ENCODE data around the gene CDON. TPM values are rescaled to one million over a fixed set of nuclear protein-coding genes. Genes with fewer than 3 reads are reported as not detected.

Gene CDON
- total RNA-seq, 1 experiment from 2014 or later: 17.1 TPM

DNA sequence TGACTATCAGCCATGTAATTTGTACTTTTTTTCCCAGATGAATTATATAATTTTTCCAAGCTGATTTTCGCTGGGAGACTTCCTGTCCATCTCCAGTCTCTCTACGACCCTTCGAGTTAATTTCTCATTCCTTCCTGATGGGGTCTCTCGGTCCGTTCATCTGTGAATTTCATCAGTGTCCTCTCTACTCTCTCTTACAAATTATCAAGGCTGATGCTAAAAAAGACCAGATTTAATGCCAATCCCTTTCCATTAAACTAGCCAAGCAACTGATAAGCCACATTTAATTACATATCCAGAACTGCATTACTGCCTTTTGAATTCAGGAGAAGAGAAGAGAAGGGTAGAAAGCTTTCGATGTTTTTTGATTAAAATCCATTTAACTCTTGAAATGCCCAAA lies 91.0 kb downstream of the CDON start:
- Histone ChIP-seq H3K36me3 (ENCODE audit: control insufficient read depth, insufficient read depth, low read length) (no peaks in the 10 kb centered on the region), H3K4me3 (ENCODE audit: low read depth in 2 of 2, low read length in 2 of 2) (no peak overlapping the region), H3K27ac (ENCODE audit: low read length) (no peak overlapping the region), H3K4me1 (ENCODE audit: control insufficient read depth, insufficient read depth, low read length) (no peaks in the 10 kb centered on the region), H3K27me3 (ENCODE audit: control insufficient read depth, insufficient read depth, low read length) (no peaks in the 10 kb centered on the region), H3K9me3 (ENCODE audit: control insufficient read depth, insufficient read depth, low read depth, low read length) (no peaks in the 10 kb centered on the region)
- BruUV-seq (replicated peaks): no TSS peak
- intact Hi-C loops (cut with micrococcal nuclease; ENCODE audit: unreplicated experiment) (no loop called here), in situ Hi-C loops (cut with HindIII; ENCODE audit: low pct_unique_long_range_greater_than_20kb, low sequenced_read_pairs) (no loop called here)
- CTCF ChIA-PET: no interaction called here
- ATAC-seq (no peak), DNase-seq (ENCODE audit: low read depth, low spot score) (no peak)
- POLR2A ChIA-PET: interaction anchor here (0.5 kb wide), 1 partner anchor 350 kb away, joined by 7 read pairs; no protein-coding TSS in a partner anchor
- TF ChIP-seq POLR2AphosphoS5 (IDR thresholded peaks at IDR 0.05; ENCODE audit: low read depth, low read length) (no peak), CTCF (IDR thresholded peaks at IDR 0.05) (no peak), TCF7L2 (IDR thresholded peaks at IDR 0.05; ENCODE audit: low read depth, low read length) (no peak), SIN3A (IDR thresholded peaks at IDR 0.05; ENCODE audit: borderline replicate concordance, insufficient read depth, low read depth, low read length) (no peak)
- TF ChIP-seq, protein P1, sequence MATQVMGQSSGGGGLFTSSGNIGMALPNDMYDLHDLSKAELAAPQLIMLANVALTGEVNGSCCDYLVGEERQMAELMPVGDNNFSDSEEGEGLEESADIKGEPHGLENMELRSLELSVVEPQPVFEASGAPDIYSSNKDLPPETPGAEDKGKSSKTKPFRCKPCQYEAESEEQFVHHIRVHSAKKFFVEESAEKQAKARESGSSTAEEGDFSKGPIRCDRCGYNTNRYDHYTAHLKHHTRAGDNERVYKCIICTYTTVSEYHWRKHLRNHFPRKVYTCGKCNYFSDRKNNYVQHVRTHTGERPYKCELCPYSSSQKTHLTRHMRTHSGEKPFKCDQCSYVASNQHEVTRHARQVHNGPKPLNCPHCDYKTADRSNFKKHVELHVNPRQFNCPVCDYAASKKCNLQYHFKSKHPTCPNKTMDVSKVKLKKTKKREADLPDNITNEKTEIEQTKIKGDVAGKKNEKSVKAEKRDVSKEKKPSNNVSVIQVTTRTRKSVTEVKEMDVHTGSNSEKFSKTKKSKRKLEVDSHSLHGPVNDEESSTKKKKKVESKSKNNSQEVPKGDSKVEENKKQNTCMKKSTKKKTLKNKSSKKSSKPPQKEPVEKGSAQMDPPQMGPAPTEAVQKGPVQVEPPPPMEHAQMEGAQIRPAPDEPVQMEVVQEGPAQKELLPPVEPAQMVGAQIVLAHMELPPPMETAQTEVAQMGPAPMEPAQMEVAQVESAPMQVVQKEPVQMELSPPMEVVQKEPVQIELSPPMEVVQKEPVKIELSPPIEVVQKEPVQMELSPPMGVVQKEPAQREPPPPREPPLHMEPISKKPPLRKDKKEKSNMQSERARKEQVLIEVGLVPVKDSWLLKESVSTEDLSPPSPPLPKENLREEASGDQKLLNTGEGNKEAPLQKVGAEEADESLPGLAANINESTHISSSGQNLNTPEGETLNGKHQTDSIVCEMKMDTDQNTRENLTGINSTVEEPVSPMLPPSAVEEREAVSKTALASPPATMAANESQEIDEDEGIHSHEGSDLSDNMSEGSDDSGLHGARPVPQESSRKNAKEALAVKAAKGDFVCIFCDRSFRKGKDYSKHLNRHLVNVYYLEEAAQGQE (IDR thresholded peaks at IDR 0.05; ENCODE audit: insufficient read depth in 1 of 2, low read depth in 2 of 2, low read length in 1 of 2): no peak

- Histone ChIP-seq H3K27ac (ENCODE audit: low read length) (no peak overlapping the region), H3K9me3 (ENCODE audit: control insufficient read depth, insufficient read depth, low read depth, low read length) (no peaks in the 10 kb centered on the region; the same call in 1 of the 2 replicates), H3K4me3 (ENCODE audit: low read depth in 2 of 2, low read length in 2 of 2) (no peak overlapping the region), H3K27me3 (ENCODE audit: control insufficient read depth, insufficient read depth, low read length) (no peaks in the 10 kb centered on the region), H3K36me3 (ENCODE audit: control insufficient read depth, insufficient read depth, low read length) (no peaks in the 10 kb centered on the region), H3K4me1 (ENCODE audit: control insufficient read depth, insufficient read depth, low read length) (no peaks in the 10 kb centered on the region)
- CTCF ChIA-PET: no interaction called here
- ATAC-seq (no peak), DNase-seq (ENCODE audit: low read depth, low spot score) (no peak)
- in situ Hi-C loops (cut with HindIII; ENCODE audit: low pct_unique_long_range_greater_than_20kb, low sequenced_read_pairs): no loop called here
- no TSS peak for BruUV-seq (replicated peaks)
- TF ChIP-seq SIN3A (IDR thresholded peaks at IDR 0.05; ENCODE audit: borderline replicate concordance, insufficient read depth, low read depth, low read length) (no peak), CTCF (IDR thresholded peaks at IDR 0.05) (no peak), POLR2AphosphoS5 (IDR thresholded peaks at IDR 0.05; ENCODE audit: low read depth, low read length) (no peak), TCF7L2 (IDR thresholded peaks at IDR 0.05; ENCODE audit: low read depth, low read length) (no peak)
- TF ChIP-seq, protein P1 (IDR thresholded peaks at IDR 0.05; ENCODE audit: insufficient read depth in 1 of 2, low read depth in 2 of 2, low read length in 1 of 2): no peak
- intact Hi-C loops (cut with micrococcal nuclease; ENCODE audit: unreplicated experiment): no loop called here
- POLR2A ChIA-PET: no interaction called here
Observed at GRCh38 chr11:125968354-125968753, 94.3 kb downstream of the CDON start.

All from Panc1 (cell line).